Ramos (cell line): ENCODE measurements around the gene COP1.

Source experiments
- in situ Hi-C: fragments of 300-500 bp; cut with MboI; formaldehyde crosslinking; loops from one replicate; pipeline ENCODE4 v1.14.3; 2022; ENCODE audit warnings: low sequenced_read_pairs; ENCODE audit not compliant: unreplicated experiment

Gene COP1

DNA sequence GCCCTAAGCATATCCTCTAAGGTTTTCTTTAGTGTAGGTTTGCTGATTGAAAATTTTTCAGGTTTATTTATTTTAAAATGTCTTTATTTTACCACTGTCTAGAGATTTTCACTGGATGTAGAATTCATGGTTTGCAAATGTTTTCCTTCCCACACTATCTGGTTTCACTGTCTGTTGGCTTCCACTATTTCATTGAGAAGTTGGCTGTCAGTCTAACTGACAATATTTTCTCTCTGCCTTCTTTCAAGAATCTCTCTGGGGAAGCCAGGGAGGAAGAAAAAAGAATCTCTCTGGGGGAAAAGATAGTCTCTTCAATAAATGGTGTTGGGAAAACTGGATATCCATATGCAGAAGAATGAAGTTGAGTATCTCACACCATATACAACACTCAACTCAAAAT lies 226.0 kb downstream of the COP1 start:
- in situ Hi-C loops = no loop called here

DNA sequence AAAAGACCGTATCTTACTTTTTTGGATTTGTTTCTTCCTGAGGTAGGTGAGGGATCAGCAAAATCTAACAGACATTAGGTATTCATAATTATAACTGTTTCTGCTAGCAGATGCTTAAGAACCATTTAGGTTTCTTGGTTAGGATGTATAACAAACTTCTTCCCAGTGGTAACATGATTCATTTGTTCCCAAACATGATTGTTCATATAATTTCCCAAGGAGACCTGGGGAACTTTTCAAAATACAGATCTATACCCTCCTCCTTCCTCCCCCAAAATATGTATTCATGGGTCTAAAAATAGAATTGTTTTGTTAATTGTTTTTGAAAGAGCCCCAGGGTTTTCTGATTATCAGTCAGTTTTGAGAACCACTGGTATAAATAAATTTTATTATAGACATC lies 228.2 kb downstream of the COP1 start:
- in situ Hi-C loops = no loop called here

DNA sequence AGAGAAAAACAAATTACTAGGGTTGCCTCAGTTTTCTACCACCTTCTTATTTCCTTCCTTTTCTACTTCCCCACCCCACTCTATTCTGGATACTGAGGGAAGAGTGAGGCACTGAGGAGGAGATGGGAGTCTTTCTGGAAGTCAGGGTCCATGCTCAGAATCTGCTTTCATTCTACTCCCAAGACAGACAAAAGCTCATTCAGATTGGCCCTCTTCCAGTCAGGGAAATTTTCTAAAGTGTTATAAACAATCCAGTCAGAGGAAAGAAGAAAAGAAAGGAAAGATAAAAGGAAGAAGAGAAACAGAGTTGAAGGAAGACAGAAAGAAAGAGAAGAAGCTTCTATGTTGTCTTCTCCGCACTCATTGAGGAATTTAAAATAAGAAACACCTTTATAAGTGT lies 228.6 kb downstream of the COP1 start:
- in situ Hi-C loops = no loop called here

DNA sequence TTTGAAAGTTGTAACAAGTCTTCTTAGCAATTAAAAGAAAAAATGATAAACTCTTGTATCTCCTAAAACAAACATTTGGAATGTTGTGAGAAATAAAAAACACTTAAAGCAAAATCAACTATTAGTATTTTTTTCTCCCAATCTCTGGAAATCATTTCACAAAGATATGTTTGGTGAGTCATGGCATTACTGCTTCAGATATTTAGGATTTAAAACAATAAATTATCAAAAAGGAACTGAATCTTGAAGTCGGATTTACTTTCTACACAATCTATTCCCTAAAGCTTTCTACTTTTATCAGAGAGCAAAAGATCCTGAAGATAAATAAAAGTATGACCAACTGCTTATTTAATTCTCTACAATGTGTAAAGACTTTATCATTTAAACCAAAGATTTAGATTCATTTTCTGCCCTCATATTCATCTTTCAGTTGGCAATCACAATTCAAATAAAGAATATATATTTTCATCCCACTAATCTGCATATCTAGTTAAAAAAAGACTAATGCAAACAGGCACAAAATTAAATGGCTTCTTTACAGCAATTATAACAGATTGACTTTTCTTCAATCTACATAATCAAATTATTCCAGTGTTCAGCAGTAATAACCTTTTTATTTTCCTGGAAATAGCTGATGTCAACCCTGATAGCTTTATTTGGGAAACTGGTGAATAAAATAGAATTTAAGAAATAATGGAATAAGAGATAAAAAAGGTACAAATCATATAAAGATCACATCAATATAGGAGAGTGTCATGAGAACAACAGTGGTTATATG lies 230.0 kb downstream of the COP1 start:
- in situ Hi-C loops = no loop called here

DNA sequence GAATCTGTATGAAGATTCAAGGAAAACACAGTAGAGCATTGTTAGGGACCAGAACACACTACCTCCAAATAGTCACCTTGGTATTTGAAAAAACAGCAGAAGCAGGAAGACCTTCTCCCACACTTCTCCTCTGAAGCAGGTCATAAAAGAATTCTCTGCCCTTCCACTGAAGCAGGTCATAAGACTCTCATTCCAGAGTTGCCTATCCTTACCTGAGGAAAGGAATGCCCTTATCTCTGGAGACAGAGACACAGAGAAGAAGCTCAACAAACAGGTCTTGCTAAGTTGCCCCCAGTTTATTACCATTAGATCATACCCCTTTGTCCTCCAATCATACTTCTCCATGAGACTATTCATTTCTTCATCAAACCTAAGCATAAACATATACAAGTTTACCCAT lies 237.9 kb downstream of the COP1 start:
- in situ Hi-C loops = no loop called here

DNA sequence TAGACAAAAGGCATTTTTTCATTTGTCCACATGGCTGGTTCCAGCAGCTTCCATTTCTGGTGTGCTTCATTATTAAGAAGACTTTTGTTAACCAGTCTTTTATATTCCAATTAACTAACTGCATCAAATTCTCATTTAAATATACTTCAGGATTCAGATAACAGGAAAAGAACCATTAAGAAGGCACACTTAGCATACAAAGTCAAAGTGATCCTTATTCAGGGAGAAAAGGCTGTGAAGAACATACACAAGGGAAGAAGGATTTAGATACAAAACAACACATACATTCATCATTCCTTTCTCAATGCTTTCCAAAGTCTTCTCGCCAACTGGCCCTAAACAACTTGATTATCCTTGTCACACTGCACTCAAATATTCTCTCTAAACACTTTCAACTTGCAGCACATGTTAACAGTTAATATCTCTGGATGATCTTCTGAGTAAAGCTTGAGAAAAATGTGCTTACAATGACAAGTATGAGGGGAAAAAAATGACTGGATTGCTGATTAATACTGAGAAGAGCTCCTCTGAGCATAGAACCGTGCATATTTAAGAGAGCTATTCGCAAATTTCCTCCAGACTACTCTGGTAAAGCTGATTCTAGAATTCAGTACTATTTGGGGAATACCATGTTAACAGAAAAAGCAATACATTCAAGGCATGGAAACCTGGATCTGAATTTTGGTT lies 238.5 kb downstream of the COP1 start:
- in situ Hi-C loops = no loop called here

DNA sequence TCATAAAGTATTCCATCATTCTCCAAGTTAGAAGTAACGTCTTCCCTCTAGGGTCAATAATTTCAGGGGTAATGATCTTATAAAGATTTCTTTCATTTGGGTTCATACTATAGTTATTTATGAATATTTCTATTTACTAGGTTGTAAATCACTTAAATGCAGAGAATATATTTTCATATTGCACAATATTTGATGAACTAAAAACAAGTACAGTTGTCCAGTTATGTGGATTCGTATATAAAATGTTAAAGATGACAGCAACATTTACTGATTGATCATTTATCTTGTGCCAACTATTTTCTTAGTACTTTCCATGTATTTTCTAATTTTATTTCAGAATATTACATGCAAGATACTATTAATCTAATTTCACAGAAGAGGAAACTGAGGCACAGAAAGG lies 243.3 kb downstream of the COP1 start:
- in situ Hi-C loops = no loop called here

DNA sequence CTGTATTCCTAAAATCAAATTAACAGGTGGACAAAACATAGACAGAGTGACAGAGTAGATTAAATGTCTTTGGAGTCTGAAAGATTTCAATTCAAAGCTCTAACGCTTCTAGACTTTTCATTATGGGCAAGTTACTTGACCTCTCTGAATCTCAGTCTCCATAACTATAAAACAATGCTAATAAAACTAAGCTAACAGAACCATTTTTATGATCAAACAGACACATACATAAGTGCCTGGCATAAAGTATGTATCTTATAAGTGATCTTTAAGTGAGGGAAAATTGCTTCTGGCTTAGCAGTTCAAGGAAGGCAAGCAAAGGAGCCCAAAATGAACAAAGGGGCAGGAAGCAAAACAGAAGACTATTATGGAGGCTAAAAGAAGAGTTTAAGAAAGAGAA lies 246.9 kb downstream of the COP1 start:
- in situ Hi-C loops = no loop called here

DNA sequence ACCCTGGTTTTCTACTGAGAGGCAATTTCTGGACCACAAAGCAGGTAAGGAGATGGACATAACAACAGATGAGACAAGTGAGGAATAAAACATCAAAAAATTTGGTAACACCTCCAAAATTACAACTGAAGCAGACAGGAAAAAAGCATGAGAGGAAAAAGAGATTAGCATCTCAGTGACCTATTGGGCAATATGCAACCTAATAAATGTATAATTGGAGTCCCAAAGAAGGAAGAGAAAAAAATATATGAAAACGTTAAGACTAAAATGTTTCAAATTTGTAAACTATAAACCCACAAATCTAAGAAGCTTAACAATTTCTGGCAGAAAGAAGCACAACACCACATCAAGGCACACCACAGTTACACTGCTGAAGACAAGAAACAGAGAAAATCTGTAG lies 255.5 kb downstream of the COP1 start:
- in situ Hi-C loops = no loop called here

DNA sequence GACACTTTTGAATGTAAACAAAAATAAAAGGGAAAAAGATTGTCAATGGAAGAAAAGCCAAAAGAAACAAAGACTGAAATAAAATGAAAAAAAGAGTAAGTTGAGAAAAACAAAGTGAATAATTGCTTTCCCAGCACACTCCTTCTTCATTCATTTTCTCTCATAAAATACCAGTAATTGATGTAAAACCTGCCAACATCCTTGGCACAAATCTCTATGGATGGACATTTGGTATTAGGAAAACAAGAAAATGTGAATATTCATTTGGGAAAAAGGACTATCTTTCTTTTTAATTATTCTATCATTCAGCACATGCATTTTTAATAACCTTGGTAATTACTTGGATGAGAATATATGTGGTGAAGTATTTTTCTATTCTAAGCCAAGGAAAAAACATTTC lies 259.3 kb downstream of the COP1 start:
- in situ Hi-C loops = no loop called here

DNA sequence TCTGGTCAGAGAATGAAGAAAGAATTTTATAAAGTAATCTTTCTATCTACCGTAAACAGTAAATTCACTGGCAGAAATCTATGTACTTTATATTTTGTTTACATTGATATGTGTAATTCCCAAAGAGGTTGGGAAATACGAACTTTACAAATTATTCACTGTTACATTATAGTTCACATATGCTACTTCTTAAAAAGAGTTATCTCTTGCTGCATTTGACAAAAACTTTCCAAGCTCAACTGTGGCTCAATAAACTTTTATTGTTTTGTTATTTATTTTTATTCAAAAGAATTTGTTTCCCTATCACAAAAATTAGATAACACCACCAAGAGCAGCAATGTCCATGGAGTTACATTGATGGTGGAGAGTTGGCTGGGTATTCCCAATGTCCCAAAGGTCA lies 262.5 kb downstream of the COP1 start:
- in situ Hi-C loops = no loop called here

DNA sequence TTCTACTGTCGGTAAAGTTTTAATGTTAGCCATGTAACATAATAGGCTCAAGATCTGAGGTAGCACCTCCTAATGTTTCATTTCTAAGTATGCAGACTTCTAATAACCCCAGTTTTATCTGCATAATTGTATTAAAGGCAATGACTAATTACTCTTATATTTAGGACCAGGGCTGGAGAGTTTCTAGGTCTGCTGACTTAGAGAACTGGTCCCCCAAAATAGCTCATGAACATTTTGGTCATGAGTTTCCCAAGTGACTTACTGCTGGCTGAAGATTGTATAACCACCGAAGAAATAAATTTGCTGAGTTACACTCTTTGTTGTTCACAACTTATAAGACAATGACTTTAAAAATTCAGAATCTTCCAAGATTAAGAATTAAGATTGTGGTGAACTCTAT lies 265.9 kb downstream of the COP1 start:
- in situ Hi-C loops = no loop called here

DNA sequence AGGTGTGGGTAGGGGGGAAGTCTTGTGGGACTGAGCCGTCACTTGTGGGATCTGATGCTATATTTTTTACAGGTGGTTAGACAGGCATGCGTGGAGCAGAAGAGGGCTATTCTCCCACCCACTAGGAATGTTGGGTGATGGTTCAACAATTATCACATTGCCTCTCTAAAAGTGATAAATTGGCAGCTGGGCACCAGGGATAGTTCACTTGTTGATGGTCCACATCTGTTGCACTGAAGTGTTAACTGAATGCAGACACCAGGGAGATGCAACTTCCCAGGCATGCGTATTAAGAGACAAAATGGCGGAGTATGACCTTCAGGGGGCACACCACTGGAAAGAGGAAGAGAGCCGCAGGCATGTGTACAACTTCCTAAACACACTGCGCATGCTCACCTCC lies 270.4 kb downstream of the COP1 start:
- in situ Hi-C loops = no loop called here

DNA sequence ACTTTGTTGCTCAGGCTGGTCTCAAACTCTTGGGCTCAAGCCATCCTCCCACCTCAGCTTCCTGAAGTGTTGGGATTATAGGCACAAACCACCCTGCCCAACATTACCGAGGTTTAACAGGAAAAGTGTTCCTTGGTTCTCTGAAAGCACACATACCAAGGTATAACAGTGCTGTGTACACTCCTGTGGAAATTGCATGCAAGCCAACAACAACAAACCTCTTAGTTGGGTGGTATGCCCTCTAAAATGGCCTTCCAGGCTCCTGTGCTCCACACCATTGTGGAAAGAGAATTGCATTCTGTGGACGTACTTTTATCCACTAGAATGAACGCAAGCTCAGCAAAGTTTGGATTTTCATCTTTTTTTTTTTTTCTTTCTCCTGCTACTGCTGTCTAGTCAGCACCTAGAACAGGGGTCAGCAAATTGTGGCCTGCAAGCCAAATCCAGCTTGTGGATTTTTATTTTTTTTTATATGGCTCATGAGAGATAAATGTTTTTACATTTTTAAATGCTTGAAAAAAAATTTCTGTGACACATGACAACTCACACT lies 271.4 kb downstream of the COP1 start:
- in situ Hi-C loops = no loop called here

DNA sequence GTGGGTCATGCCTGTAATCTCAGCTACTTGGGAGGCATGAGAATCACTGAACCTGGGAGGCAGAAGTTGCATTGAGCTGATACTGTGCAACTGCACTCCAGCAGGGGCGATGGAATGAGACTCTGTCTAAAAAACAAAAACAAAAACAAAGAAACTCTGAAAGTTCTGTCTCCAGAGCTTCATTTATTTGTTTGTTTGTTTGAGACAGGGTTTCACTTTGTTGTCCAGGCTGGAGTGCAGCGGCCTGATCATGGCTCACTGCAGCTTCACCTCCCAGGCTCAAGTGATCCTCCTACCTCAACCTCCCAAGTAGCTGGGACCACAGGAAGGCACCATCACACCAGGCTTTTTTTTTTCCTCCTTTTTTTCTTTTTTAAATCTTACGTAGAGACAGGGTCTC lies 271.9 kb downstream of the COP1 start:
- in situ Hi-C loops = no loop called here

DNA sequence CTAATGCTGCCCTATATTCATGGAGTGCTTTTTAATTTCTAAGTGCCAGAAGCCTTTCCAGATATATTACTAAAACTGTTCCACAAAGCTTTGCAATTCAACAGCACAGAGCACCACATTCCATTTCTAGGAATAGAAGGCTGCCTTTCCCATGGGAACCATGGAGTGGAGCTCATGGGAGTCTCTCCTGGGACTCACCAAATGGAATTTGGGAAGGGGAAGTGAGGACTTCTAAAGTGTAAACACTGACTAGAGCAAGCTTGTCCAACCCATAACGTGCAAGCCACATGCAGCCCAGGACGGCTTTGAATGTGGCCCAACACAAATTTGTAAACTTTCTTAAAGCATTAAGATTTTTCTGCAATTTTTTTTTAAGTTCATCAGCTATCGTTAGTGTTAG lies 273.3 kb downstream of the COP1 start:
- in situ Hi-C loops = no loop called here

DNA sequence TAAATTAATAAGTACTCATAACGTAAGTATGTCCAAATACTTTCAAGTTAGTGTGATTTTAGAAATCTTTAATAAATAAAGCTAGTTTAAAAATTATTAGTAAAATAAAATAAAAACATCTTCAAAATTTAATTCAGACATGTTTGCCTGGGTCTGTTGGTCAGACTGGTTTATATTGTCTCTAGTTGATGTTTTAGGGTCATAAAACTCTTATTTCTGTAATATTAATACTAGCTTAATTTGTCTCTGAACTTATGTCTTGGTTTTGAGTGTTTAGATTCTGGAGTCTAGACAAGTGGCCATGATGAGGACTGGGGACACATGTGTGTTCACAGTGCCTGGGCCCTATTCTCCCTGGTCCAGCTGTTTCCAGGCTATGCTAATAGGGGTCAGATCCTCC lies 279.1 kb downstream of the COP1 start:
- in situ Hi-C loops = no loop called here

DNA sequence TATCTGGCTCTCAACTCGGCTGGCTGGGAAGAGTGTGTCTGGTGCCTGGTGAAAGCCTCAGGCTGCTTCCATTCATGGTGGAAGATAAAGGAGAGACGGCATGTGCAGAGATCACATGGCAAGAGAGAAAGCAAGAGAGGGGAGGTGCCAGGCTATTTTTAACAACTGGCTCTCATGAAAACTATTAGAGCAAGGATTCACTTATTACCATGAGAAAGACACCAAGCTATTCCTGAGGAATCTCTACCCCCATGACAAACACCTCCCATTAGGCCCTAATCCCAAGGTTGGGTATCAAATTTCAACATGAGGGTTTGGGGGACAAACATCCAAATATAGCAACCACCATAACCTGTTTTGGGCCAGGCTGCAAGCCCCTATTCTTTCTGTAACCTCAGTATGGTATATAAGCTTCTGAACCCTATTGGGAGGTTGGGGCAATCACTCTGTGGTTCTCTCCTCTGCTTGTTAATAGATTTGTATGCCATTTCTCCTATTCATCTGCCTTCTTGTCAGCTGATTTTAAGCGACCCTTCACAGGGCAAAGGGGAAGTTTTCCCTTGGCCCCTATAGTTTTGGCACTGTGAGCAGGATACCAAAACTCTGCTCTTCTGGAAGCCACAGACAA lies 284.7 kb downstream of the COP1 start:
- in situ Hi-C loops = no loop called here

DNA sequence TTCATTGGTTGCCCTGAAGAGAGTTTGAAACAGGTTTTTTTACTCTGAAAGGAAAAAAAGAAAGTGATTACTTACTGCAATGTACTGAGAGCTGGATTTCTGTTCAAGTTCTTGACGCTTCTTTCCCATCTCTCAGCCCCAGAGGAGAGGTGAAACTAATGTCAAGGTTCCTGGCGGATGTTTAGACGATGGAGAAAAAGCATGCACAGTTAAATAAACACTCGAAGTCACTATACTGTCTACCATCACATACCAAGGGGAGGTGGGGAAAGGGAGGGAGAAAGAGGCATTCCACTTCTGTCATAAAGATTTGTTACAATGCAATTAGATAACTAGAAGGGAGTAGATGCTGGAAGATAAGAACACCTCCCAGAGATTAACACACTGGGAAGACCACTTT lies 286.7 kb downstream of the COP1 start:
- in situ Hi-C loops = no loop called here

DNA sequence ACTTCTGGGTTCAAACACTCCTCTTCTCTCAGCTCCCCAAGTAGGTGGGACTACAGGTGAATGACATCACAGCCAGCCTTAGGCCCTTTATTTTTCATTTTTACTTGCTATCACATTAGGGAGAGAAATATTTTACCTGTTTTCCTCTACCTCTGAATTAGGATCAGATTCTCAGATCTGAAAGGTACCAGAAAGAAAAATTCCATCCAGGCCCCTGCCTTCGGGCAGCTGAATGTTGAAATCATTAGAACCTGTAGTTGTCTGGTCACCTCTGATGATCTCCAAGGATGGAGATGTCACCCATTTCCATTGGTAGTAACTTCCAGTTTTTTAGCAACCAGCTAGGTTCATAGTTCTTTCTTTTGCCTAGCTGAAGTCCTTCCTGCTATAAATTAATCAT lies 288.1 kb downstream of the COP1 start:
- in situ Hi-C loops = no loop called here

DNA sequence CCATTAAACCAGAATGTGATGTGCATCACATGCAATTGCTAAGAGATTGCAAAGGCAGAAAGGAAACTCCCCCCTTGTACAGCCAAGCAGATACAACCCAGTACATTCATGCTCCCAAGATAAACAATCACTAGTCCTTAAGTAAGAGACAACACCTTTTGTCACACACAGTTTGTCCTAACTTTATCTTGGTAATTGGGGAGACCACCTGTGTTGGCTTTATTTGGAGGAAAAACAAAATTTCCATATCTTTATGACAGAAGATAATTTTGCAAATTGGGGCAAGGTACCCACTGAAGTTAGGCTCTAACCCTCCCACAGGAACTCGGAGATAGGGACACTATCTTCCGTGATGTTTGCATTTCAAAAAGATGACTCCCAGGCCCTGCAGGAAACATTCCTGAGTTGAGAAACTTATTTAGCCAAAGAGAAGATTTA lies 288.7 kb downstream of the COP1 start:
- in situ Hi-C loops = no loop called here
